Heart left ventricle (tissue), 16 donors: ENCODE results near the gene MICU1. TPM values are rescaled to one million over a fixed set of nuclear protein-coding genes. Genes with fewer than 3 reads are reported as not detected.
A peak's percentile ranks its signal among the peaks of the same experiment; 100 is the strongest.

Experiments
- ATAC-seq, 4 donors: fragments of 200-7000 bp; cut with Tn5 transposase; one replicate each; pipeline ENCODE4 v1.9.1; 2020 to 2022; ENCODE audit warnings: moderate library complexity in 4 of 4, mild to moderate bottlenecking in 3 of 4, moderate number of reproducible peaks in 1 of 4
- DNase-seq, 5 donors: peaks; one replicate each; pipeline ENCODE4 v3.0.0-alpha.2; 2020
- H3K27ac ChIP-seq, 12 donors: fragments of 200-600 bp; sonication (generic) in 4 of 12; one replicate each; pipeline versions ENCODE4 v1.5.0 to v1.8.0; 2016 to 2022; ENCODE audit warnings: mild to moderate bottlenecking in 2 of 12
- H3K27me3 ChIP-seq, 9 donors: fragments of 200-600 bp; sonication (generic) in 2 of 9; one replicate each; pipeline versions ENCODE4 v1.5.1 to v1.8.0; 2016 to 2022; ENCODE audit warnings: mild to moderate bottlenecking in 3 of 9
- H3K36me3 ChIP-seq, 9 donors: fragments of 200-600 bp; sonication (generic) in 2 of 9; one replicate each; pipeline versions ENCODE4 v1.5.0 to v1.8.0; 2018 to 2022; ENCODE audit warnings: mild to moderate bottlenecking in 2 of 9
- H3K4me1 ChIP-seq, 12 donors: fragments of 200-600 bp; sonication (generic) in 4 of 12; one replicate each; pipeline versions ENCODE4 v1.5.0 to v1.8.0; 2016 to 2022; ENCODE audit warnings: mild to moderate bottlenecking in 3 of 12
- H3K4me3 ChIP-seq, 12 donors: fragments of 200-600 bp; sonication (generic) in 4 of 12; one replicate each; pipeline versions ENCODE4 v1.5.0 to v1.8.0; 2017 to 2022; ENCODE audit warnings: mild to moderate bottlenecking in 9 of 12, moderate library complexity in 4 of 12
- H3K9me3 ChIP-seq, 12 donors: fragments of 200-600 bp; sonication (generic) in 4 of 12; one replicate each; pipeline versions ENCODE4 v1.5.0 to v1.8.0; 2016 to 2022; ENCODE audit warnings: mild to moderate bottlenecking in 1 of 12
- CTCF ChIP-seq, 12 donors: fragments of 200-600 bp; sonication (generic) in 4 of 12; IDR thresholded peaks; one replicate each; pipeline versions ENCODE4 v1.5.0 to v1.8.0; 2018 to 2022; ENCODE audit warnings: antibody characterized with exemption in 12 of 12, mild to moderate bottlenecking in 5 of 12
- POLR2A ChIP-seq, 2 donors: fragments of 450-650 bp; IDR thresholded peaks; one replicate each; pipeline ENCODE4 v1.6.1; 2017; ENCODE audit warnings: antibody characterized with exemption in 2 of 2, mild to moderate bottlenecking in 2 of 2, moderate library complexity in 2 of 2
- WGBS, 4 donors: extraction: QIAGEN DNeasy Blood & Tissue Kit in 2 of 4; methylation state at CpG; one replicate each; pipeline versions ENCODE4 v1.1.5 to v1.1.7; 2013 to 2018; 5-methylcytosine and 5-hydroxymethylcytosine counted together
- intact Hi-C, 10 donors: fragments of 100-400 bp; cut with DNase I; formaldehyde crosslinking; loops; one replicate each; pipeline versions ENCODE4 v1.11.1 to v1.14.2; 2022
- polyA plus RNA-seq, 2 donors: library from polyadenylated mRNA; stranded (reverse); fragments of 200-250 nt; gene quantifications; one replicate each; pipeline ENCODE4 v1.2.3, GENCODE V29; 2013
- total RNA-seq, 9 donors: library from RNA; depleted of rRNA in 2 of 9; stranded (reverse); fragments of >200 nt in 2 of 9; fragmentation: NEBNext Ultra II Directional in 3 of 9; extraction: Animal tissue kit (Norgen Biotek cat#: 25700) in 3 of 9; gene quantifications; one replicate each; pipeline versions ENCODE4 v1.1.0 to v1.2.4, GENCODE V29; 2016 to 2023
- donor health status: ischemic (EF 13 %, LVEDD 7.1; RV severe dilation, severe dysfunction).
- donor health status: healthy with polysubstance abuse.
- donor health status: DM: no; HTN: yes; CAD: no.
- donor health status: DM: no; HTN: no; CAD: no.
- donor health status: ischemic (EF 25% LVEDD 6.9; RV normal size, moderate dysfunction).
- donor health status: ischemic (EF 25% LVEDD 5.7; RV mildly dilated, moderate dysfunction).
- donor health status: healthy.
- donor health status: DM: yes; HTN: yes; CAD: no.
- donor health status: ischemic (EF 35%, LVEDD 5.7; RV mildly dilated, moderate dysfunction).
- donor health status: nonischemic (EF 11% LVEDD 7.7; RV severe dilation, severe dysfunction).
- donor health status: DM: yes; HTN: yes; CAD: no.
- donor health status: PGD.
- donor health status: ischemic (EF 29% LVEDD 5.4; RV normal size, mild dysfunction).
- donor health status: nonischemic (EF 23%, LVEDD 6.1; RV moderate dilation, normal function).

MICU1 gene
- total and polyA plus RNA-seq, 11 donors = 33.3 to 54.2 (median 43.1) TPM

GRCh38 chr10:72356987-72357386 is 268.9 kb downstream of the MICU1 start:
- no peaks in the 10 kb centered on the region for H3K9me3 ChIP-seq
- no peak for ATAC-seq
- intact Hi-C loops = loop anchor here in 1 of 10 donors (5.0 to 10.0 kb wide), 2 partner anchors 738 to 805 kb away; partner anchors contain the start of gene P4HA1

GRCh38 chr10:72356115-72356514 is 269.8 kb downstream of the MICU1 start:
- 89 to 93% (median 91%) methylated on average over 6 of the region's 6 CpGs for WGBS, 4 donors
- DNase-seq = no peak
- H3K27me3 ChIP-seq = no peaks in the 10 kb centered on the region
- no peak overlapping the region for H3K4me3 ChIP-seq
- H3K9me3 ChIP-seq = no peaks in the 10 kb centered on the region
- H3K27ac ChIP-seq = no peak overlapping the region
- peaks cover 0 to 33% (median 29%) of the 10 kb centered on the region in 12 donors for H3K4me1 ChIP-seq
- no peak for TF ChIP-seq POLR2A (IDR thresholded peaks at IDR 0.05)
- no peak for TF ChIP-seq CTCF (IDR thresholded peaks at IDR 0.05)
- H3K36me3 ChIP-seq = peaks cover 0 to 12% (median 6%) of the 10 kb centered on the region in 9 donors
- intact Hi-C loops = loop anchor here in 1 of 10 donors (5.0 to 10.0 kb wide), 2 partner anchors 739 to 806 kb away; partner anchors contain the start of gene P4HA1
- ATAC-seq = no peak

More at GRCh38 chr10:72356987-72357386, 268.9 kb downstream of the MICU1 start:
- H3K4me3 ChIP-seq = no peak overlapping the region
- TF ChIP-seq POLR2A (IDR thresholded peaks at IDR 0.05) = no peak
- no peak for TF ChIP-seq CTCF (IDR thresholded peaks at IDR 0.05)
- no peak for DNase-seq
- H3K27ac ChIP-seq = no peak overlapping the region
- no peaks in the 10 kb centered on the region for H3K27me3 ChIP-seq
- WGBS, 4 donors = 67 to 70% (median 69%) methylated on average over 4 of the region's 4 CpGs
- peaks cover 0 to 28% (median 22%) of the 10 kb centered on the region in 12 donors for H3K4me1 ChIP-seq
- peaks cover 0 to 12% (median 6%) of the 10 kb centered on the region in 9 donors for H3K36me3 ChIP-seq

GRCh38 chr10:72355214-72355555 is 270.7 kb downstream of the MICU1 start:
- Histone ChIP-seq H3K27me3 (no peaks in the 10 kb centered on the region), H3K4me1 (peaks cover 0 to 40% (median 30%) of the 10 kb centered on the region in 12 donors), H3K27ac (peak overlapping the region in 11 of 12 donors; percentile 87 to 98 (median 97)), H3K36me3 (peaks cover 0 to 22% (median 11%) of the 10 kb centered on the region in 9 donors), H3K4me3 (peak overlapping the region; percentile 73 to 98 (median 90)), H3K9me3 (no peaks in the 10 kb centered on the region)
- DNase-seq (no peak), ATAC-seq (no peak)
- intact Hi-C loops = loop anchor here in 1 of 10 donors (5.0 to 10.0 kb wide), 2 partner anchors 740 to 807 kb away; partner anchors contain the start of gene P4HA1
- 32 to 35% (median 33%) methylated on average over 7 of the region's 7 CpGs for WGBS, 4 donors
- no peak for TF ChIP-seq CTCF (IDR thresholded peaks at IDR 0.05)
- no peak for TF ChIP-seq POLR2A (IDR thresholded peaks at IDR 0.05)

- TF ChIP-seq POLR2A (IDR thresholded peaks at IDR 0.05) = peak in 1 of 2 donors; percentile 69
- peak in 1 of 12 donors; percentile 10 for TF ChIP-seq CTCF (IDR thresholded peaks at IDR 0.05)
- Histone ChIP-seq H3K27ac (peak within 1 kb of the TSS; percentile 87 to 98 (median 97)), H3K27me3 (no peaks in the 10 kb centered on the region), H3K4me3 (peak within 1 kb of the TSS; percentile 73 to 98 (median 90)), H3K4me1 (peaks cover 0 to 42% (median 30%) of the 10 kb centered on the region in 12 donors), H3K36me3 (peaks cover 0 to 28% (median 16%) of the 10 kb centered on the region in 9 donors), H3K9me3 (no peaks in the 10 kb centered on the region)
- DNase-seq = peak; percentile 92 to 95 (median 92)
- ATAC-seq = peak; percentile 85 to 94 (median 92)
- intact Hi-C loops = loop anchor here in 1 of 10 donors (5.0 to 10.0 kb wide), 2 partner anchors 740 to 808 kb away; partner anchors contain the start of gene P4HA1
- 0% methylated on average over 42 to 74 of the region's 74 CpGs for WGBS, 4 donors
These were observed 271.3 kb downstream of the MICU1 start, which contains the start of gene DNAJB12 for GRCh38 chr10:72354356-72355213. TSS of gene DNAJB12 (minus strand) at chr10:72354919. CDS start at chr10:72354897, 22 bp downstream.
